HK-2 (cell line): ENCODE measurements around the gene SSBP4.

Source experiments
- DNase-seq: peaks from one replicate; pipeline ENCODE4 v3.0.0-alpha.2; 2018; ENCODE audit not compliant: unreplicated experiment

The SSBP4 gene

GRCh38 chr19:18420930-18421329 is 1.7 kb downstream of the SSBP4 start:
- no peak for DNase-seq

GRCh38 chr19:18421371-18421959 is 2.3 kb downstream of the SSBP4 start:
- no peak for DNase-seq

GRCh38 chr19:18422530-18423191 is 3.5 kb downstream of the SSBP4 start:
- DNase-seq: no peak

GRCh38 chr19:18423258-18424020 is 4.2 kb downstream of the SSBP4 start:
- no peak for DNase-seq

GRCh38 chr19:18424122-18424889 is 5.1 kb downstream of the SSBP4 start:
- DNase-seq: no peak

- DNase-seq: no peak
Measured at GRCh38 chr19:18424890-18425514, 5.8 kb downstream of the SSBP4 start.

- DNase-seq: no peak
Measured at GRCh38 chr19:18425515-18426415, 6.6 kb downstream of the SSBP4 start.

GRCh38 chr19:18426416-18426767 is 7.2 kb downstream of the SSBP4 start:
- DNase-seq: no peak

- no peak for DNase-seq
Measured at GRCh38 chr19:18427080-18427742, 8.0 kb downstream of the SSBP4 start.

GRCh38 chr19:18427743-18428113 is 8.5 kb downstream of the SSBP4 start:
- DNase-seq: no peak

- no peak for DNase-seq
Measured at GRCh38 chr19:18428173-18428786, 9.1 kb downstream of the SSBP4 start.

- DNase-seq: no peak
Measured at GRCh38 chr19:18428787-18429674, 9.8 kb downstream of the SSBP4 start.

- DNase-seq: no peak
Measured at GRCh38 chr19:18429717-18430416, 10.7 kb downstream of the SSBP4 start.

- DNase-seq: no peak
Measured at GRCh38 chr19:18430417-18431144, 11.4 kb downstream of the SSBP4 start.

GRCh38 chr19:18431351-18432197 is 12.4 kb downstream of the SSBP4 start:
- no peak for DNase-seq

- DNase-seq: no peak
Measured at GRCh38 chr19:18432275-18433014, 13.2 kb downstream of the SSBP4 start.
